ENCODE results near the gene EPB41L5. TPM values are rescaled to one million over a fixed set of nuclear protein-coding genes. Genes with fewer than 3 reads are reported as not detected.
A peak's percentile ranks its signal among the peaks of the same experiment; 100 is the strongest.

Gene EPB41L5
- total and polyA plus RNA-seq, 10 donors: 0.97 to 10.5 (median 8.5) TPM

DNA sequence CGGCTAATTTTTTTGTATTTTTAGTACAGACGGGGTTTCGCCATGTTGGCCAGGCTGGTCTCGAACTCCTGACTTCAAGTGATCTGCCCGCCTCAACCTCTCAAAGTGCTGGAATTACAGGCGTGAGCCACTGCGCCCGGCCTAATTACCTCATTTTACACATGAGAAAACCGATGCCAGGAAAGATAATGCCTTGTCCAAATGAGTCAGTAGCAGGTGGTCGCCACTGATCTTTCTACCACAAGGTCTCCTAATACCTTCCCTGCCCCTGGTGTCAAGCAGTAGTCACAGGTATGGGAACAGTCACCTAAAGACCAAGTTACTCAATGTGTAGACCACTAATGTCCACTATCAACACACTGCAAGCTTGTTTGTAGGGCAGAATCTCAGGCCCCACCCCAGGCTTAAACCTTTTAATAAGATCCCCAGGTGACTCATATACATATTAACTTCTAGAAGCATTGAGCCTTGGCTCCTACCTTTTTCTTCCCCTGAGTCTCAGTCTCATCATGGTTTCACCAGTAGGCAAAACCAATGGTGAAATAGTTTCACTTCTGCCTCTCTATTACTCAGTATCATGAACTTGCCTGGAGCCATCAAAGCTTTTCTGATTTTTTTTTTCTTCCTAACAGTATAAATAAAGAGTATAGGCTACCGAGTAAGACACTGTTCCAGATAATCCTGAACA is 6.9 kb upstream of the EPB41L5 start:
- no peaks in the 10 kb centered on the region for H3K9me3 ChIP-seq
- no peak for DNase-seq
- WGBS, 5 donors: 84 to 92% (median 88%) methylated on average over 11 of the region's 11 CpGs
- H3K27ac ChIP-seq: no peak overlapping the region
- no peaks in the 10 kb centered on the region for H3K27me3 ChIP-seq (replicated peaks in 1 of 7)
- H3K36me3 ChIP-seq: no peaks in the 10 kb centered on the region
- peaks cover 0 to 6% (median 0%) of the 10 kb centered on the region in 6 donors for H3K4me1 ChIP-seq
- TF ChIP-seq POLR2AphosphoS5 (IDR thresholded peaks at IDR 0.05): no peak
- intact Hi-C loops (cut with DNase I; ENCODE audit: low total_unique reads): no loop called here
- H3K4me3 ChIP-seq: no peak overlapping the region

DNA sequence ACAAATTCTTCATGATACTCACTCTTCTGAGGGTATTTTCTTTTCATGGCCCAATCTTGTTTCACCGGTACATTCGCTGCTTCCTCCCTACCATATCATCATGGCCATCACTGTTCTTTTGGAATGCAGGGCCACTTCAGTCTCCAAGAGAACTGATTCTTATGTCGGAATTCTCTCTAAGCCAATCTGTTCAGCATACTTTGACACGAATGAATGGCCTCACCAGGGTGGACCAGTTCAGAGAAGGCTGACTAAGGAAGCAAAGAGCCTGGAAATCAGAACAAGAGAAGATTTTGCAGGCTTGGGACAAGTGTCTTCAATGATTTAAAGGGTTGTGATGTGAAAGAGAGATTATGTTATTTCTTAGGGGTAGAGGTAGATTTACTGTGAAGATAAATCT is 5.0 kb upstream of the EPB41L5 start:
- H3K27me3 ChIP-seq (replicated peaks in 1 of 7): no peaks in the 10 kb centered on the region
- TF ChIP-seq, protein P1, sequence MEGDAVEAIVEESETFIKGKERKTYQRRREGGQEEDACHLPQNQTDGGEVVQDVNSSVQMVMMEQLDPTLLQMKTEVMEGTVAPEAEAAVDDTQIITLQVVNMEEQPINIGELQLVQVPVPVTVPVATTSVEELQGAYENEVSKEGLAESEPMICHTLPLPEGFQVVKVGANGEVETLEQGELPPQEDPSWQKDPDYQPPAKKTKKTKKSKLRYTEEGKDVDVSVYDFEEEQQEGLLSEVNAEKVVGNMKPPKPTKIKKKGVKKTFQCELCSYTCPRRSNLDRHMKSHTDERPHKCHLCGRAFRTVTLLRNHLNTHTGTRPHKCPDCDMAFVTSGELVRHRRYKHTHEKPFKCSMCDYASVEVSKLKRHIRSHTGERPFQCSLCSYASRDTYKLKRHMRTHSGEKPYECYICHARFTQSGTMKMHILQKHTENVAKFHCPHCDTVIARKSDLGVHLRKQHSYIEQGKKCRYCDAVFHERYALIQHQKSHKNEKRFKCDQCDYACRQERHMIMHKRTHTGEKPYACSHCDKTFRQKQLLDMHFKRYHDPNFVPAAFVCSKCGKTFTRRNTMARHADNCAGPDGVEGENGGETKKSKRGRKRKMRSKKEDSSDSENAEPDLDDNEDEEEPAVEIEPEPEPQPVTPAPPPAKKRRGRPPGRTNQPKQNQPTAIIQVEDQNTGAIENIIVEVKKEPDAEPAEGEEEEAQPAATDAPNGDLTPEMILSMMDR (IDR thresholded peaks at IDR 0.05 in 8 of 11, conservative IDR thresholded peaks at IDR 0.05 in 3 of 11): no peak
- TF ChIP-seq POLR2AphosphoS5 (IDR thresholded peaks at IDR 0.05) (no peak), POLR2A (IDR thresholded peaks at IDR 0.05) (no peak)
- intact Hi-C loops (cut with DNase I; ENCODE audit: low total_unique reads): no loop called here
- H3K27ac ChIP-seq: no peak overlapping the region
- DNase-seq: no peak
- no peaks in the 10 kb centered on the region for H3K36me3 ChIP-seq
- H3K9me3 ChIP-seq: no peaks in the 10 kb centered on the region
- no peak overlapping the region for H3K4me3 ChIP-seq
- H3K4me1 ChIP-seq: peaks cover 0 to 15% (median 6%) of the 10 kb centered on the region in 6 donors
- 92 to 98% (median 94%) methylated on average over 4 of the region's 4 CpGs for WGBS, 5 donors

DNA sequence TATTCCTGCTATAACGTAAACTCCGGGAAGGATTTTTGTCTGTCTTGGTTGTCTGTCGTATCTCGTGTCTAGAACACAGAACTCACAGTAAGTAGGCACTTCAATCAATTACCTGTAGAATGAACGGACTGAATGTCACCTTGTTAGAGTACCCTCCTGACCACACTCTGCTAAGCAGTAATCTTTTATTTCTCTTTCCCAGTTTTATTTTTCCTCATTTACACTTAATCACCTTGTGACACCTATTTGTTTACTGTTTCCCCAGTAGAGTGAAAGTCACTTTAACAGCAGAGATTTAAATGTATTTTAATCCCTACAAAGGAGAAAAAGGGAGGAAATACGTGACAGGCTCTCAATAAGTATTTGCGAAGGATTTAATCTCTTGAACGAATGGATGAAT is 514 bp upstream of the EPB41L5 start:
- H3K27ac ChIP-seq: peak overlapping the region; percentile 28 to 84 (median 80)
- TF ChIP-seq POLR2AphosphoS5 (IDR thresholded peaks at IDR 0.05) (no peak), POLR2A (IDR thresholded peaks at IDR 0.05) (no peak)
- TF ChIP-seq, protein P1 (IDR thresholded peaks at IDR 0.05 in 8 of 11, conservative IDR thresholded peaks at IDR 0.05 in 3 of 11): no peak

DNA sequence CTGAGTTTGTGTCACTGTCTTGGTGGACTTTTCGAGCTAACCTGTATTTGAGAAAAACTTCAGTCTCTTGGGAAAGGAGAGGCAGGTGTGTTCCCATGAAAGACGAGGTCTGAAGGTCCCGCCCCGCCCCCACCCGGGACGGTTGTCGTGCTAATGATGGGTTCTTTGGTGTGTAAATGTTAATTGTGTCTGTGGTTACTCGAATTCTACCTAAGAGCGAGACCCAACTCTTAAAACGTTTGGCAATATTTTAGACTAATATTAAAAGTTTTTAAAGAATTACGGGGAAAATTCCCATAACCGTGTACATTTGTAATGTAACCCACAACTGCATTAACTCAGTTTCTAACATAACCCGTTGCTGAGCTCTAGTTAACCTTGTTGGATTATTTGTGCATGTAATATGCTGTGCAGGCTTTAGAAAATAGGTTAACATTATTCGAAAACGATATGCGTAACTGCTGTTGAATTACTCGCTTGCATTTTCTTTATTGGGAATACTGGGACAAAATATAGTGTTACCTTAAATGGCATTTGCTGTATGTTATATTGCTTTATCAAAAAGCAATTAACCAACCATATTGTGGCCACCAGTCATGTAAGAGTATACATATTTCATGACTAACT is 833 bp downstream of the EPB41L5 start:
- intact Hi-C loops (cut with DNase I; ENCODE audit: low total_unique reads): no loop called here
- Histone ChIP-seq H3K4me3 (peak overlapping the region; percentile 75 to 96 (median 90)), H3K27me3 (replicated peaks in 1 of 7) (peaks cover 0 to 9% (median 0%) of the 10 kb centered on the region in 7 donors), H3K4me1 (peaks cover 0 to 27% (median 14%) of the 10 kb centered on the region in 6 donors), H3K9me3 (no peaks in the 10 kb centered on the region), H3K27ac (peak overlapping the region in 6 of 8 donors; percentile 79 to 84 (median 82)), H3K36me3 (no peaks in the 10 kb centered on the region)
- 32 to 37% (median 36%) methylated on average over 17 of the region's 17 CpGs for WGBS, 5 donors
- TF ChIP-seq, protein P1 (IDR thresholded peaks at IDR 0.05 in 8 of 11, conservative IDR thresholded peaks at IDR 0.05 in 3 of 11): no peak
- TF ChIP-seq POLR2A (IDR thresholded peaks at IDR 0.05): no peak
- no peak for TF ChIP-seq POLR2AphosphoS5 (IDR thresholded peaks at IDR 0.05)
- DNase-seq: no peak

More for the DNA sequence above, 514 bp upstream of the EPB41L5 start:
- Histone ChIP-seq H3K4me3 (peak overlapping the region; percentile 75 to 96 (median 90)), H3K36me3 (no peaks in the 10 kb centered on the region), H3K27me3 (replicated peaks in 1 of 7) (peaks cover 0 to 9% (median 0%) of the 10 kb centered on the region in 7 donors), H3K4me1 (peaks cover 0 to 27% (median 14%) of the 10 kb centered on the region in 6 donors), H3K9me3 (no peaks in the 10 kb centered on the region)
- no peak for DNase-seq
- intact Hi-C loops (cut with DNase I; ENCODE audit: low total_unique reads): no loop called here
- WGBS, 5 donors: 34 to 43% (median 41%) methylated on average over 8 of the region's 8 CpGs

Measured in spleen (tissue), 11 donors.